Measurements from ENCODE around the gene NFASC.

NFASC gene

GRCh38 chr1:204891860-204892259 lies 21.2 kb downstream of the NFASC start:
- FAIRE-seq: no peak

GRCh38 chr1:204894031-204894430 lies 23.4 kb downstream of the NFASC start:
- no peak for FAIRE-seq

DNA sequence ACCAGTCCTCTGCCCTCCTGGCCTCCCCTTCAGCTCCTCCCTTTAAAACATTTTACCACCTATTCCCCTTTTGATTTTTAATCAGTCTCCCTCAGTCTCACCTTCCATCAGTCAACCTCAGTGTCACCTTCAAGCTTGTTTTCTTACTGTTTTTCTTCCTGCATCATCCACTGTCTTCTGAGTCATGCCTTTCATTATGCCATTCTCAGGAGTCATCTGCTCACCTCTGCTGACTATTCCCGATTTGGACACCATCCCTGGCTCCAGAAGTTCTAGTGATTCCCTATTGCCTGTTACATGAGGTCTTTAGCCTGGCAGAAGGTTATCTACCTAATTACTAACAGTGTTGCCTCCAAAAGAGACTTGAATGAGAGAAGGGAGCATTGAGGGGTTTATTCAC lies 23.9 kb downstream of the NFASC start:
- FAIRE-seq: no peak

DNA sequence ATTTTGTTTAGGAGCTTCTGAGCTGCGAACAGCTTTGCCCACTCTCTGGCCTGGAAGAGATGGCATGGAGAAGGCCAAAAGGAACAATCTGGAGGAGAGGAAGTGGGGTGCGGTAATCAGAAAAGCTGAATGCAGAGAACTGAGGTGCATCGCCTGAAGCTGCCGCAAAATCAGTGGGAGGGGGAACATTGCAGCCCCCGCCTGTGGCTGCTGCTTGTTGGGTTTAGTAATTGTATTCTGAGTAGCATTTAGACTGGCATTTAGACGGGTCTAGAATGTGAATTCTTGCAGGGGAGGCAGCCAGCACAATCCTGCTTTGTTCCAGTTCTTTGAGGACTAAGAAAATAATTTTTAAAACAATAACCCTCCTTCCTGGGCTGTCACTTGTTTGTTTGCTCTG lies 25.4 kb downstream of the NFASC start:
- FAIRE-seq: no peak

DNA sequence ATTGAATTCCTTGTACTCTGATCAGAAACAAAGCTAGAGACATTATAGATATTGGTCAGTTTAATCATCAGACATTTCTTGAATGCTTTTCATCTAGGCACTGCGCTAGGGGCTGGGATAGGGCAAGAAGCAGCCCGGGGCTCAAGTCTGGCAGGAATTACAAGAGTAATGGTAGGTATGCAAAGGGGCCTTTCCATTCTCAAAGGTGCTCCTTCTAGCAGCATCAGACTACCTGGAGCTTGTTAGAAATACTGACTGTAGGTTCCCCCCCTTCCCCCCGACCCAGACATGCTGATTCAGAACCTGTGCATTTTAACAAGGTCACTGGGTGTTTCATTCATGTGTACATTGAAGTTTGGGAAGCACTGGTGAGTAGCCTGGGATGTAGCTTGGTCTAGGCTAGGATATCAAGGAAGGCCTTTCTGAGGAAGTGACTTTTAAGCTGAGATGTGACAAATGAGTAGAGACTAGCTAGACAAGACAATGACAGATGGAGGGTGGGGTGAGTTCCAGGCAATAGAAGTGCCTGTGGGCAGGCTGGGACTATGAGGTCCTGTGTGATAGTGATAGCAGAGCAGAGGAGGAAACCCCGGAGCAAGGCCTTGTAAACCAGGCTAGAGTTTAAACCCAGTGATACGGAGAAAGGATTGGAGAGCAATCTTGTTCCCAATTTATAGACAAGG lies 26.3 kb downstream of the NFASC start:
- no peak for FAIRE-seq

- no peak for FAIRE-seq
These were observed 30.1 kb downstream of the NFASC start for GRCh38 chr1:204900721-204901120.

DNA sequence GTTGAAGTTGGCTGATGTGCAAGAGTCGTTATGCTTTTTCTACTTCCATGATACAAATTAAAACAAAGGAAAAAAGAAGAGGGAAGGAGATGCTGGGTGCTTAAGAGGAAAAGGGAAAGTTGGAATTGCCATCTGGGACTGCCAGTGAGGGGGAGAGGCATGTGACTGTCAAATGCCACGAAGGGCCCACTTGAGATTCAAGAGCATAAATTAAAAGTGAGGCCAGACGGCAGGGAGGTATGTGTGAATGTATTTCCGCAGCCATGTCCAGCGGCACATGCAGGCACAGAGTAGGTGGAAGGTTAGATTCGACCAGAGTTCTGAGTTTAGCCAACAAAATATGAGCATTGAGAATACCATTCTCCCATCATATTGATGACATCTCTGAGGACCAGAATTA lies 32.0 kb downstream of the NFASC start:
- FAIRE-seq: no peak

- no peak for FAIRE-seq
These were observed 33.7 kb downstream of the NFASC start for GRCh38 chr1:204904228-204904810.

GRCh38 chr1:204909109-204909508 lies 38.4 kb downstream of the NFASC start:
- FAIRE-seq: no peak

GRCh38 chr1:204915861-204916495 lies 45.3 kb downstream of the NFASC start:
- no peak for FAIRE-seq

GRCh38 chr1:204917802-204918201 lies 47.1 kb downstream of the NFASC start:
- no peak for FAIRE-seq

GRCh38 chr1:204920511-204920910 lies 49.8 kb downstream of the NFASC start:
- FAIRE-seq: no peak

- no peak for FAIRE-seq
These were observed 50.3 kb downstream of the NFASC start for GRCh38 chr1:204920967-204921366.

- FAIRE-seq: no peak
These were observed 51.3 kb downstream of the NFASC start for GRCh38 chr1:204921855-204922516.

- no peak for FAIRE-seq
These were observed 52.5 kb downstream of the NFASC start for GRCh38 chr1:204923201-204923600.

DNA sequence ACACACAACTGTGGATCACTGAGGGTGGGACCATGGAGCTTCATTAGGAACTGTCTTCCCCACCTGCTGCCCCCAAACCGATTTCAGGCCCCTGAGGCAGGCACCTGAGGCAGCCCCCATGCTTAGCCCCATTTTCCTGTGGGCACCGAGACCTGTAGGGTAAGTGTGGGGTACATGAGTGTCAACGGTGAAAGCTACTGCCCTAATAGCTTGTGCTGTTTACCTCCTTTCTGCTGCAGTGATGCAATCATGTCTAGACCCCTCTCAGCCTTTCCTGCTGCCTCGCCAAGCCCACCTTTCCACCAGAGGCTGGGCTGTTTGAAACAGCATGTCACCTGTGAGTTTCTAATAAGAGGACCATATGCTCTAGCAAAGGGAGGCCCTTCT lies 53.0 kb downstream of the NFASC start:
- FAIRE-seq: no peak

DNA sequence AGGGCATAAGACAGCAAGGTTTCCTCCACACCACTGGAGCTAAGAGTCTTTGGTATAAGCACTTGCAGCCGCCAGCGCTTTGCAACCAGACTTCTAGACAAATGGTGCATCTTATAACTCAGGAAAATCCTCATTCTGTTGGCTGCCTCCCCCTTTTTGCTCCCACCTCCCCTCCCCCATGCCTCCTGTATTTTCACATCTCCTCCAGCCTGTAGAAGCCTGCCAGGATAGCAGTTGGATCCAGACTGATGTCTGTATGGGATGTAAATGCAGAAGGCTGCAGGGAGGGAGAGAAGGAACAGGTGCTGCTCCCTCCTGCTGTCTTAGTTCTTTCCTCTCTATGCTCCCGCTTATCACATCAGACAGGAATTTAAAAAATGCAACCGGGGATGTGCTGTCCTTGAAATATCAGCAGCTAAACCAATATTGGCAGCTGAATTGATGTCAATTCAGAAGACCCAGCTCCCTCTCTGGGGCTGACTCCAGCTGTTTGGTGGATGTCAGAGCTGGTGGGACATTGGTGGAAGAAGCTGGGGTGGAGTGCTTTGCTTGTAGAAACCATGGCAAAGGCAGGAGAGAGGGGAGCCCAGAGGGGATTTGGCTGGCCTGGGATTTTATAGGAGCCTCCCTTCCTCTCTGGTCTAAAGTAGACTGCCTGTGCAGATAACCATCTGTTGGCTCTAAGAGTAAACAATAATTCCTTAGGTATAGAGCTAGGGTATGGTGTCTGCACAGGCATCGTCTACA lies 53.5 kb downstream of the NFASC start:
- FAIRE-seq: no peak

- FAIRE-seq: no peak
These were observed 55.0 kb downstream of the NFASC start for GRCh38 chr1:204925701-204926100.

DNA sequence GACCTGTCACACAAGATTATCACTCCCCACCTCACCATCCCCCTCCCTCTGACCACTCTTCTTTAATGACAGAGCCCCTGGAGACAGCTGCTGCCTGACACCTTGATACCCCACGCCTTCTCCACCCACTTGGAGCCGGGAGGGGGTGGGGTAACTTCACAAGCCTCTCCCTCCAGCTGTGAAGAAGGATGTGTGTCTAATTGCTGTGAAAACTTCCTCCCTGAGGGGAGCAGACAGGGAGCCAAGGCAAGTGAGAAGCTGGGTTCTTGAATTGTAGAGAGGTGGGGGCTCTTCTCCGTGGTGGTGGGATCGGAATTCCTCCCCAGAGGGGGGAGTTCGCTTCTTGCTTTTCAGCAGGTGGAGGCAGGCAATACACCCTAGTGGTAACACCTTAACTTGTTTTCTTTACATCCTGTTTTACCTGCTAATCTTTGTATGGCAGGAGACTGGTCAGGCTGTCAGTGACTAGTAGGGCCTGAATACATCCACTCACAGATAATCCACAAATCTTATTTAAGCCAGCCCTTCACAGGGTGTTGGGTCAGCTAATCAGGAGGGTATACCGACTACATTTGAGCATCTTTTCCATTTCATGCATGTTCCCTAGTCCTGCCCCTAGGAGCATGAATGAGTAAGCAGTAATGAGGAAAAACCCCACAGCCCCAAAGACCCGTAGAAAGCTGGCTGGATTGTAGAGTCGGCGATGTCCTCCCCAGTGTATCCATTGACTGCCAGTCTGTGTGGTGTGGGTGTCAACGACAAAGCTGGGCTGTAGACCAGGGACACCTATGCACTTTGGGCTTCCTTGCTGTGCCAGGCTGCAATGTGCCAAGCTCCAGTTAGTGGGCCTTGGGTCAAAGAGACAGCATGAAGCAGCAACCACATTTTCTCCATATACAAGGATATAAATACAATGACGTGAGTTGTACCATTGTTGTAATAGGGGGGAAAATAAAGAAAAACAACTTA lies 57.3 kb downstream of the NFASC start:
- FAIRE-seq: no peak

- no peak for FAIRE-seq
These were observed 58.2 kb downstream of the NFASC start for GRCh38 chr1:204928671-204929486.

All from A204.1 (cell line).